ENCODE data around the gene PRDX5. TPM values are rescaled to one million over a fixed set of nuclear protein-coding genes. Genes with fewer than 3 reads are reported as not detected.

Gene PRDX5
- total RNA-seq, 2 experiments from 2014 or later: 103 to 105 TPM

DNA sequence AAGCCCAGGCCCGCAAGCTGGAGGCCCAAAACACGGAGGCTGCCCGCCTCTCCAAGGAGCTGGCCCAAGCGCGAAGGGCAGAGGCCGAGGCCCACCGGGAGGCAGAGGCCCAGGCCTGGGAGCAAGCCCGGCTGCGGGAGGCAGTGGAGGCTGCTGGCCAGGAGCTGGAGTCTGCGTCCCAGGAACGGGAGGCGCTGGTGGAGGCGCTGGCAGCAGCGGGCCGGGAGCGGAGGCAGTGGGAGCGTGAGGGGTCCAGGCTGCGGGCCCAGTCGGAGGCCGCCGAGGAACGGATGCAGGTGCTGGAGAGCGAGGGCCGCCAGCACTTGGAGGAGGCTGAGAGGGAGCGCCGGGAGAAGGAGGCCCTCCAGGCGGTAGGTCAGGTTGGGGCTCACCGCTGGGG is 26.9 kb downstream of the PRDX5 start:
- no peak for DNase-seq
- intact Hi-C loops (cut with micrococcal nuclease): no loop called here
- ChIA-PET CTCF (interaction anchor here (8.1 kb wide), 1 partner anchor 12 kb away, joined by 75 read pairs; the partner anchor contains the start of gene RPS6KA4), POLR2A (interaction anchor here (0.6 to 4.9 kb wide), 3 partner anchors 9 to 32 kb away, joined by 3 to 19 read pairs (median 6); no protein-coding TSS in a partner anchor)
- TF ChIP-seq, protein P1, sequence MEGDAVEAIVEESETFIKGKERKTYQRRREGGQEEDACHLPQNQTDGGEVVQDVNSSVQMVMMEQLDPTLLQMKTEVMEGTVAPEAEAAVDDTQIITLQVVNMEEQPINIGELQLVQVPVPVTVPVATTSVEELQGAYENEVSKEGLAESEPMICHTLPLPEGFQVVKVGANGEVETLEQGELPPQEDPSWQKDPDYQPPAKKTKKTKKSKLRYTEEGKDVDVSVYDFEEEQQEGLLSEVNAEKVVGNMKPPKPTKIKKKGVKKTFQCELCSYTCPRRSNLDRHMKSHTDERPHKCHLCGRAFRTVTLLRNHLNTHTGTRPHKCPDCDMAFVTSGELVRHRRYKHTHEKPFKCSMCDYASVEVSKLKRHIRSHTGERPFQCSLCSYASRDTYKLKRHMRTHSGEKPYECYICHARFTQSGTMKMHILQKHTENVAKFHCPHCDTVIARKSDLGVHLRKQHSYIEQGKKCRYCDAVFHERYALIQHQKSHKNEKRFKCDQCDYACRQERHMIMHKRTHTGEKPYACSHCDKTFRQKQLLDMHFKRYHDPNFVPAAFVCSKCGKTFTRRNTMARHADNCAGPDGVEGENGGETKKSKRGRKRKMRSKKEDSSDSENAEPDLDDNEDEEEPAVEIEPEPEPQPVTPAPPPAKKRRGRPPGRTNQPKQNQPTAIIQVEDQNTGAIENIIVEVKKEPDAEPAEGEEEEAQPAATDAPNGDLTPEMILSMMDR (IDR thresholded peaks at IDR 0.05): no peak
- no peak for ATAC-seq
- Mint-ChIP-seq H3K36me3 (ENCODE audit: low read depth) (peaks cover 29% of the 10 kb centered on the region), H3K4me3 (no peak overlapping the region), H3K27me3 (no peaks in the 10 kb centered on the region), H3K9me3 (no peaks in the 10 kb centered on the region), H3K27ac (no peak overlapping the region), H3K4me1 (ENCODE audit: low read depth) (peaks cover 20% of the 10 kb centered on the region)

DNA sequence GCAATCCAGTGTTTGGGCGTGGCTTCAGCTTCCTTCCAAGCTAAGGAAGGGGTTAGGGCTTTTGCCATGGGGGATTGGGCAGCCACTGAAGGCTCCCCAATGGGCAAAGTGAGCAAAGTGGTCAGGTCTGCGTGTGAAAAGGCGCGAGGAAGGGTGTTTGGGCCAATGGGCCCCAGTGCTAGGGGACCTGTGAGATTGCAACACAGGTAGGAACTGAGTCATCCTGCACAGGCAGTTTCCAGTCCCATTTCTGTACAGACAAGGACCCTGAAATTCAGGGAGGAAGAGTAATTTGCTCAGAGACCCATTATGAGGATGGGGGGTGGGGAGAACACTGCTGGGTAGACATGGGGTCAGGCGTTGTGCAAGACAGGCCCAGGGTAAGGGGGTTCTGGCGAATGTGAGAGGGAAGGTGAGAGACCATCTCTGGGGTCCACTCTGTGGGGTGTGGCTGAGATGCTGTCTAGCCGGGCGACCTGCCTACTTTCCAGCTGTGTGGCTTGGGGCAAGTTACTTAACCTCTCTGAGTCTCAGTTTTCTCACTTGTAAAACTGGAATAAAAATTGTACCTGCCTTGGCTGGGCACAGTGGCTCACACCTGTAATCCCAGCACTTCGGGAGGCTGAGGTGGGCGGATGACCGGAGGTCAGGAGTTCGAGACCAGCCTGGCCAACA is 29.4 kb downstream of the PRDX5 start:
- Mint-ChIP-seq H3K4me3 (no peak overlapping the region), H3K27ac (no peak overlapping the region), H3K27me3 (no peaks in the 10 kb centered on the region), H3K9me3 (no peaks in the 10 kb centered on the region), H3K36me3 (ENCODE audit: low read depth) (peaks cover 18% of the 10 kb centered on the region), H3K4me1 (ENCODE audit: low read depth) (peaks cover 7% of the 10 kb centered on the region)
- intact Hi-C loops (cut with micrococcal nuclease): no loop called here
- TF ChIP-seq, protein P1 (IDR thresholded peaks at IDR 0.05): no peak
- ATAC-seq (no peak), DNase-seq (no peak)
- POLR2A ChIA-PET: interaction anchor here (1.9 kb wide), 1 partner anchor 11 kb away, joined by 5 read pairs; no protein-coding TSS in a partner anchor
- CTCF ChIA-PET: interaction anchor here (8.1 kb wide), 1 partner anchor 9 kb away, joined by 75 read pairs; the partner anchor contains the start of gene RPS6KA4

- Mint-ChIP-seq H3K27ac (no peak overlapping the region), H3K9me3 (no peaks in the 10 kb centered on the region), H3K4me3 (no peak overlapping the region), H3K4me1 (ENCODE audit: low read depth) (peaks cover 5% of the 10 kb centered on the region), H3K36me3 (ENCODE audit: low read depth) (peaks cover 14% of the 10 kb centered on the region), H3K27me3 (no peaks in the 10 kb centered on the region)
- CTCF ChIA-PET: interaction anchor here (1.3 to 2.2 kb wide), 3 partner anchors 9 to 101 kb away, joined by 3 to 6 read pairs (median 3); no protein-coding TSS in a partner anchor
- DNase-seq (no peak), ATAC-seq (no peak)
- intact Hi-C loops (cut with micrococcal nuclease): no loop called here
- TF ChIP-seq, protein P1 (IDR thresholded peaks at IDR 0.05): no peak
- POLR2A ChIA-PET: interaction anchor here (0.8 to 1.9 kb wide), 4 partner anchors 10 to 17 kb away, joined by 3 to 7 read pairs (median 4); no protein-coding TSS in a partner anchor
Measured at GRCh38 chr11:64348383-64349024, 30.6 kb downstream of the PRDX5 start.

DNA sequence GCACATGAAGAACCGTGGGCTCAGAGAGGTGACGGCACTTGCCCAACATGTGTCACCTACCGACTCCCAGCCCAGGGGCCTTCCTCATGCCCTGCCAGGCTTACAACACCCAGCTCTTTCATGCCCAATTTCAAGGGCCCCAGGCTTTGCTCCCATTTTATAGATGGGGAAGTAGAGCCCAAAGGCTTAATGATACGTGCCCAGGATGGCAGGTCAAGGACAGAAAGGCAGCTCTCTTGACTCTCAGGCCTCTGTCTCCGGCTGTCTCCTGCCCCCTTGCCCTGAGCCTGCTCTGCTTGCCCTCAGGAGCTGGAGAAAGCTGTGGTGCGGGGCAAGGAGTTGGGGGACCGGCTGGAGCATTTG is 31.1 kb downstream of the PRDX5 start:
- Mint-ChIP-seq H3K4me3 (no peak overlapping the region), H3K36me3 (ENCODE audit: low read depth) (peaks cover 14% of the 10 kb centered on the region), H3K4me1 (ENCODE audit: low read depth) (peaks cover 5% of the 10 kb centered on the region), H3K27me3 (no peaks in the 10 kb centered on the region), H3K27ac (no peak overlapping the region), H3K9me3 (no peaks in the 10 kb centered on the region)
- POLR2A ChIA-PET: interaction anchor here (0.8 to 1.9 kb wide), 4 partner anchors 9 to 17 kb away, joined by 3 to 7 read pairs (median 4); no protein-coding TSS in a partner anchor
- intact Hi-C loops (cut with micrococcal nuclease): no loop called here
- ATAC-seq (no peak), DNase-seq (no peak)
- CTCF ChIA-PET: interaction anchor here (1.3 to 2.2 kb wide), 3 partner anchors 8 to 101 kb away, joined by 3 to 6 read pairs (median 3); no protein-coding TSS in a partner anchor
- TF ChIP-seq, protein P1 (IDR thresholded peaks at IDR 0.05): no peak
